Body of pancreas (tissue), 4 donors: Measurements from ENCODE around the gene BCL7A. TPM values are rescaled to one million over a fixed set of nuclear protein-coding genes. Genes with fewer than 3 reads are reported as not detected.

Experiments used
- ATAC-seq: fragments of 150-250 bp; one replicate; pipeline ENCODE4 v1.9.1; 2016
- DNase-seq, 4 donors: peaks; one replicate each; pipeline ENCODE4 v3.0.0-alpha.2; 2019
- H3K27ac ChIP-seq, 4 donors: fragments of 200-600 bp; sonication (generic); 1 replicate in 3 of 4; 2 replicates in 1 of 4; pipeline versions ENCODE4 v1.5.1 to v1.6.1; 2016 to 2019; ENCODE audit warnings: mild to moderate bottlenecking in 1 of 4, mixed read lengths in 1 of 4, moderate library complexity in 1 of 4
- H3K27me3 ChIP-seq, 2 donors: fragments of 200-600 bp; sonication (generic); one replicate each; pipeline ENCODE4 v1.6.0; 2016; ENCODE audit warnings: mild to moderate bottlenecking in 1 of 2
- H3K36me3 ChIP-seq, 2 donors: fragments of 200-600 bp; sonication (generic); replicated peaks in 1 of 2; 2 replicates each; pipeline ENCODE4 v1.5.1; 2016; ENCODE audit warnings: low read depth in 2 of 2; ENCODE audit not compliant: insufficient read depth in 1 of 2
- H3K4me1 ChIP-seq: fragments of 200-600 bp; sonication (generic); one replicate; pipeline ENCODE4 v1.6.0; 2016
- H3K4me3 ChIP-seq, 2 donors: fragments of 200-600 bp; sonication (generic); 1 replicate in 1 of 2; 2 replicates in 1 of 2; pipeline ENCODE4 v1.5.1; 2016 to 2019
- H3K9me3 ChIP-seq, 3 donors: fragments of 200-600 bp; sonication (generic); 1 replicate in 2 of 3; 2 replicates in 1 of 3; pipeline ENCODE4 v1.5.1; 2016
- CTCF ChIP-seq, 7 experiments: fragments of 450-650 bp in 4 of 7; fragments of 200-600 bp in 3 of 7; sonication (generic) in 3 of 7; IDR thresholded peaks; one replicate each; pipeline ENCODE4 v1.5.1; 2016 to 2019; ENCODE audit warnings: antibody characterized with exemption in 7 of 7
- POLR2A ChIP-seq, 3 donors: fragments of 450-650 bp; IDR thresholded peaks; one replicate each; pipeline ENCODE4 v1.6.1; 2016; ENCODE audit warnings: antibody characterized with exemption in 3 of 3, mild to moderate bottlenecking in 2 of 3
- WGBS, 2 donors: methylation state at CpG; one replicate each; pipeline ENCODE4 v1.1.5; 2017; 5-methylcytosine and 5-hydroxymethylcytosine counted together
- intact Hi-C: fragments of 100-400 bp; cut with DNase I; formaldehyde crosslinking; loops from one replicate; pipeline ENCODE4 v1.15.1; 2023
- total RNA-seq, 2 donors: library from RNA; depleted of rRNA; stranded (reverse); fragments of >200 nt; gene quantifications; one replicate each; pipeline ENCODE4 v1.1.0, GENCODE V29; 2016

Gene BCL7A
- total RNA-seq, 2 donors from 2014 or later, result 19.1 to 25.2 TPM

GRCh38 chr12:122073815-122074214, 52.1 kb downstream of the BCL7A start:
- TF ChIP-seq CTCF (IDR thresholded peaks at IDR 0.05) (no peak), POLR2A (IDR thresholded peaks at IDR 0.05) (no peak)
- no peaks in the 10 kb centered on the region for H3K36me3 ChIP-seq
- H3K9me3 ChIP-seq, result no peaks in the 10 kb centered on the region
- DNase-seq, result no peak
- no peaks in the 10 kb centered on the region for H3K27me3 ChIP-seq
- peaks cover 34% of the 10 kb centered on the region for H3K4me1 ChIP-seq
- intact Hi-C loops, result no loop called here
- ATAC-seq, result no peak
- 94% methylated on average over 1 of the region's 1 CpG for WGBS, 2 donors
- no peak overlapping the region for H3K4me3 ChIP-seq
- H3K27ac ChIP-seq, result no peak overlapping the region

GRCh38 chr12:122076743-122077495, 55.2 kb downstream of the BCL7A start:
- H3K27me3 ChIP-seq, result no peaks in the 10 kb centered on the region
- H3K27ac ChIP-seq, result peak overlapping the region in 1 of 4 donors; percentile 92
- intact Hi-C loops, result no loop called here
- H3K4me1 ChIP-seq, result peaks cover 35% of the 10 kb centered on the region
- ATAC-seq (no peak), DNase-seq (peak in 1 of 4 donors; percentile 12)
- WGBS, 2 donors, result 76 to 82% methylated on average over 5 to 8 of the region's 10 CpGs
- H3K4me3 ChIP-seq, result no peak overlapping the region
- H3K36me3 ChIP-seq, result no peaks in the 10 kb centered on the region
- H3K9me3 ChIP-seq, result no peaks in the 10 kb centered on the region
- TF ChIP-seq POLR2A (IDR thresholded peaks at IDR 0.05), result no peak
- TF ChIP-seq CTCF (IDR thresholded peaks at IDR 0.05), result no peak

GRCh38 chr12:122078141-122079032, 56.7 kb downstream of the BCL7A start, which contains the start of gene MLXIP:
Gene MLXIP, plus strand, starts transcription at chr12:122078756. Its CDS starts 98 bp downstream, at chr12:122078854.
- H3K4me1 ChIP-seq, result peaks cover 35% of the 10 kb centered on the region
- H3K9me3 ChIP-seq, result no peaks in the 10 kb centered on the region
- 0 to 7% methylated on average over 9 to 76 of the region's 113 CpGs for WGBS, 2 donors
- intact Hi-C loops, result no loop called here
- DNase-seq (peak; percentile 95 to 96 (median 96)), ATAC-seq (peak; percentile 91)
- H3K27me3 ChIP-seq, result no peaks in the 10 kb centered on the region
- H3K4me3 ChIP-seq, result peak within 1 kb of the TSS; percentile 42 to 95
- H3K27ac ChIP-seq, result peak within 1 kb of the TSS; percentile 81 to 92 (median 85)
- H3K36me3 ChIP-seq, result no peaks in the 10 kb centered on the region
- TF ChIP-seq POLR2A (IDR thresholded peaks at IDR 0.05) (peak; percentile 69 to 88 (median 84)), CTCF (IDR thresholded peaks at IDR 0.05) (peak in 2 of 7 experiments; percentile 3 to 14)

GRCh38 chr12:122079033-122079531, 57.4 kb downstream of the BCL7A start:
- no peak for TF ChIP-seq POLR2A (IDR thresholded peaks at IDR 0.05)
- TF ChIP-seq CTCF (IDR thresholded peaks at IDR 0.05), result no peak
- peak; percentile 54 to 65 (median 59) for DNase-seq
- no peaks in the 10 kb centered on the region for H3K9me3 ChIP-seq
- H3K36me3 ChIP-seq, result no peaks in the 10 kb centered on the region
- peak overlapping the region; percentile 81 to 92 (median 85) for H3K27ac ChIP-seq
- peak; percentile 34 for ATAC-seq
- no peaks in the 10 kb centered on the region for H3K27me3 ChIP-seq
- H3K4me3 ChIP-seq, result peak overlapping the region; percentile 42 to 95
- WGBS, 2 donors, result 0 to 1% methylated on average over 8 to 38 of the region's 38 CpGs
- intact Hi-C loops, result no loop called here
- H3K4me1 ChIP-seq, result peaks cover 41% of the 10 kb centered on the region
